BJ (cell line): ENCODE measurements around the gene PCBP3. TPM values are rescaled to one million over a fixed set of nuclear protein-coding genes. Genes with fewer than 3 reads are reported as not detected.

Experiments used
- CTCF ChIA-PET: fragments of 350-600 bp; formaldehyde crosslinking; extraction: SDS; loops from one replicate; lab custom pipeline; 2021; ENCODE audit warnings: antibody characterized with exemption, inconsistent platforms; lab: Yijun Ruan, JAX
- POLR2A ChIA-PET: fragments of 300-600 bp; sonication (Branson Sonifier 250); formaldehyde crosslinking; extraction: SDS; loops from one replicate; lab custom pipeline; 2021; ENCODE audit warnings: antibody characterized with exemption; lab: Charles Lee
- DNase-seq: peaks from one replicate; pipeline ENCODE4 v3.0.0-alpha.2; 2011; ENCODE audit warnings: low read depth
- H3K27me3 ChIP-seq: 2 replicates; pipeline ENCODE4 v1.6.0; 2011; ENCODE audit warnings: low read length; ENCODE audit not compliant: control insufficient read depth, insufficient read depth
- H3K36me3 ChIP-seq: 2 replicates; pipeline ENCODE4 v1.5.1; 2011; ENCODE audit warnings: low read length; ENCODE audit not compliant: control insufficient read depth, insufficient read depth
- H3K4me3 ChIP-seq: 2 replicates; pipeline ENCODE4 v1.5.1; 2011; ENCODE audit warnings: low read depth, mild to moderate bottlenecking, control low read depth, low read length
- polyA plus RNA-seq: library from polyadenylated mRNA; depleted of rRNA; stranded (reverse); fragments of >200 nt; gene quantifications from 2 replicates; pipeline ENCODE4 v1.2.3, GENCODE V29; 2011
- TF ChIP-seq, protein P1 (sequence below): IDR thresholded peaks from 2 replicates; pipeline ENCODE4 v1.5.1; 2011; ENCODE audit warnings: low read depth, mild to moderate bottlenecking, control low read depth, inconsistent platforms, low read length, moderate library complexity; ENCODE audit not compliant: insufficient read depth

PCBP3 gene
- polyA plus RNA-seq, 1 experiment = 2.1 TPM

DNA sequence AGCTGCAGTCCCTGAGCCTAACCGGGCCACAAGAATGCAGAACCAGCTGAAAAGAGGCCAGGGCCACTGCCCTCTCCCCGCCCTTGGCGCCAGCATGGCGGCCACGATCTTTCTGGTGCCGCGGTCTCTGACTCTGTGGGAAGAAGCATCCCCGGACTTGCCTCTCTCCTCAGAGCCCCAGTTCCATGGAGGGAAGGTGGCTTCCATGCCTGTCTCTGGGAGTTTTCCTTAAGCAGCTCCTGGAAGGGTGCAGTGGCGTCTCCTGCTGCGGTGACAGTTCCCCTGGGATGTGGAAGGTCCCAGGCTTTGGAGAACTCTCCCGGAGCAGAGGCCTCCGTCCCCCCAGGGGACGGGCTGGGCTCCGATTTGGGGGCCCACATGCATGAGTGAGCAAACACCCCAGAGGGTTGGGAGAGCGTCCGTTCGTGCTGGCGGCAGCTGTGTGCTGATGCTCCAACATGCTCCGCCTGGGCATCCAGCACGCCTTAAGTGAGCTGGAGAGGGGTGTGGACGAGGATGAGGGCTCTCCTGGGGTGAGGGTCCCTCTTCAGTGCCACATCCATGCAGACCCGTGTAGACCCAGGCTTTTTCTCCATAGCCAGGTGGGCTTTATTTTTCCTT lies 228.2 kb downstream of the PCBP3 start:
- ChIA-PET POLR2A (no interaction called here), CTCF (interaction anchor here (0.7 to 3.9 kb wide), 2 partner anchors 10 to 427 kb away, joined by 3 to 24 read pairs; no protein-coding TSS in a partner anchor)
- Histone ChIP-seq H3K27me3 (peaks cover 3% of the 10 kb centered on the region), H3K36me3 (no peaks in the 10 kb centered on the region), H3K4me3 (no peak overlapping the region)
- DNase-seq = no peak
- TF ChIP-seq, protein P1, sequence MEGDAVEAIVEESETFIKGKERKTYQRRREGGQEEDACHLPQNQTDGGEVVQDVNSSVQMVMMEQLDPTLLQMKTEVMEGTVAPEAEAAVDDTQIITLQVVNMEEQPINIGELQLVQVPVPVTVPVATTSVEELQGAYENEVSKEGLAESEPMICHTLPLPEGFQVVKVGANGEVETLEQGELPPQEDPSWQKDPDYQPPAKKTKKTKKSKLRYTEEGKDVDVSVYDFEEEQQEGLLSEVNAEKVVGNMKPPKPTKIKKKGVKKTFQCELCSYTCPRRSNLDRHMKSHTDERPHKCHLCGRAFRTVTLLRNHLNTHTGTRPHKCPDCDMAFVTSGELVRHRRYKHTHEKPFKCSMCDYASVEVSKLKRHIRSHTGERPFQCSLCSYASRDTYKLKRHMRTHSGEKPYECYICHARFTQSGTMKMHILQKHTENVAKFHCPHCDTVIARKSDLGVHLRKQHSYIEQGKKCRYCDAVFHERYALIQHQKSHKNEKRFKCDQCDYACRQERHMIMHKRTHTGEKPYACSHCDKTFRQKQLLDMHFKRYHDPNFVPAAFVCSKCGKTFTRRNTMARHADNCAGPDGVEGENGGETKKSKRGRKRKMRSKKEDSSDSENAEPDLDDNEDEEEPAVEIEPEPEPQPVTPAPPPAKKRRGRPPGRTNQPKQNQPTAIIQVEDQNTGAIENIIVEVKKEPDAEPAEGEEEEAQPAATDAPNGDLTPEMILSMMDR = no peak

DNA sequence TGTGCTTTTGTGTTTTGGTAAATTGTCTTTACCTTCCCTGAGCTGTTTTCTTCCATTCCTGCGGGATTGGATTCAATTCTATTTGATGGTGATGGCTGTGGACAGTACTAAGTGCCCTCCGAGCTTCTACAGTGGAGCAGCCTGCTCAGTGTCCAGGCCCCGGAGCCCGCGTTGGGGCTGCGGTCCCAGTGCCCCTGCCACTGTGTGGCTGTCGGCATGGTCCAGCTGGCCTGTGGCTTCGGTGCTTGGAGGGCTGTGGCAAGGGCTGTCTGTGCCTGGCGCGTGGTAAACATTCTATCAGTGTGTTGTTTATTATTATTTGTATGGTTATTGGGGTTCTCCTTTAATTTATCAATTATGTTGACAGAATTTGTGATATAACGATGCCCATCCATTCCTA lies 228.9 kb downstream of the PCBP3 start:
- Histone ChIP-seq H3K4me3 (no peak overlapping the region), H3K27me3 (peaks cover 3% of the 10 kb centered on the region), H3K36me3 (no peaks in the 10 kb centered on the region)
- TF ChIP-seq, protein P1 = no peak
- no peak for DNase-seq
- ChIA-PET POLR2A (no interaction called here), CTCF (no interaction called here)

DNA sequence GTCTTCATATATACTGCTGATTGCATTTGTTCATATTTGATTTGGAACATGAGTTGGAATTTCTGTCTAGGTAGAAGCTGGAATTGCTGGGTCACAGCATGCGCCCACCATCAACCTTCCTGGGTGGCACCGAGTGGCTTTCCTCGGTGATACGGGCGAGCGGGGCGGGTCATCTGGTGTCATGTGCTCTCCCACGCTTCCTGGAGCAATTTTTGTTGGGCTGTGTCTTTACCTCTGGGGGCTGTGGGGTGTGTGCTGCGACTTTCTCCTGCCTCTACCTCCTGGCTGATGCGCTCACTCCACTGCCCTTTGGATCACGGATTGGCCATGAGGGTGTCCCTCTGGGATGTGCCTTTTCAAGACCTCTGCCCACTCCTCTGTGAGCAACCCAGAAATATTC lies 229.4 kb downstream of the PCBP3 start:
- ChIA-PET POLR2A (no interaction called here), CTCF (no interaction called here)
- no peak for DNase-seq
- Histone ChIP-seq H3K27me3 (peaks cover 3% of the 10 kb centered on the region), H3K36me3 (no peaks in the 10 kb centered on the region), H3K4me3 (no peak overlapping the region)
- TF ChIP-seq, protein P1 = no peak

DNA sequence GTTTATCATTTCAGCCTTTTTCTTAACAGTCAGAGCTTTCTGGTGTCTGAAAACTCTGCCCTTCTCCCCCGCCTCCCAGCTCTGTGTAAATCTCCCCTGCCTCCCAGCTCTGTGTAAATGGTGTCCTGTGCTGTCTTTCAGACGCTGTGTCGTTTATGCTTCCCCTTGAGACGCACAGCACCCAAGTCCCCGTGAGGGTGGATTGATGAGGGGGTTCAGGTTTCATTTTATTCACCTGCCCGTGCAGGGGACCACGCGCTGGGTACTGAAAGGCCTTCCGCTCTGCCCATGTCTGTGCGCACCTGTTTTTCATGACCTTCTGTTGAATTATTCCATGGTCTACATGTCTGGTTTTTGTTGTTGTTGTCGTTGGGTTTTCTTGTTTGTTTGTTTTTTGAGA lies 229.9 kb downstream of the PCBP3 start:
- TF ChIP-seq, protein P1 = no peak
- peaks cover 3% of the 10 kb centered on the region for H3K27me3 ChIP-seq
- no peaks in the 10 kb centered on the region for H3K36me3 ChIP-seq
- DNase-seq = no peak
- H3K4me3 ChIP-seq = no peak overlapping the region
- ChIA-PET POLR2A (no interaction called here), CTCF (no interaction called here)

DNA sequence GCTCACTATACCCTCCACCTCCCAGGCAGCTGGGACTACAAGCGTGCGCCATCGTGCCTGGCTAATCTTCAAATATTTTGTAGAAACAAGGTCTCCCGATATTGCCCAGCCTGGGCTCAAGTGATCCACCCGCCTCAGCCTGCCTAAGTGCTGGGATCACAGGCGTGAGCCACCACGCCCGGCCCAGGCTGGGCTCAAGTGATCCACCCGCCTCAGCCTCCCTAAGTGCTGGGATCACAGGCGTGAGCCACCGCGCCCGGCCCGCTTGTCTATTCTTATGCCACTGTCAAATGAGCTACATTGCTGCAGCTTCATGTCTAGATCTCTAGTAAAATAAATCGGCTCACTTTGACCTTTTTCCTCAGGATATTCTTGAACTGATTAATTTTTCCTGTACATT lies 230.3 kb downstream of the PCBP3 start:
- ChIA-PET POLR2A (no interaction called here), CTCF (interaction anchor here (1.0 kb wide), 1 partner anchor 54 kb away, joined by 3 read pairs; no protein-coding TSS in a partner anchor)
- Histone ChIP-seq H3K36me3 (no peaks in the 10 kb centered on the region), H3K27me3 (peaks cover 3% of the 10 kb centered on the region), H3K4me3 (no peak overlapping the region)
- TF ChIP-seq, protein P1 = no peak
- no peak for DNase-seq
